Measurements from ENCODE around the gene ATP5F1D.

ATP5F1D gene

GRCh38 chr19:1220976-1221903 lies 20.3 kb upstream of the ATP5F1D start:
- peak; percentile 49 for DNase-seq (ENCODE audit: low read depth)

- no peak for DNase-seq (ENCODE audit: low read depth)
Measured at GRCh38 chr19:1221904-1222255, 19.7 kb upstream of the ATP5F1D start.

- DNase-seq (ENCODE audit: low read depth), result no peak
Measured at GRCh38 chr19:1222394-1222793, 19.2 kb upstream of the ATP5F1D start.

GRCh38 chr19:1223018-1223855 lies 18.3 kb upstream of the ATP5F1D start:
- DNase-seq (ENCODE audit: low read depth), result no peak

- no peak for DNase-seq (ENCODE audit: low read depth)
Measured at GRCh38 chr19:1224047-1224825, 17.3 kb upstream of the ATP5F1D start.

- DNase-seq (ENCODE audit: low read depth), result no peak
Measured at GRCh38 chr19:1224847-1225246, 16.7 kb upstream of the ATP5F1D start.

- DNase-seq (ENCODE audit: low read depth), result no peak
Measured at GRCh38 chr19:1225440-1226226, 15.9 kb upstream of the ATP5F1D start.

- DNase-seq (ENCODE audit: low read depth), result no peak
Measured at GRCh38 chr19:1226227-1226518, 15.4 kb upstream of the ATP5F1D start.

- DNase-seq (ENCODE audit: low read depth), result no peak
Measured at GRCh38 chr19:1226522-1227303, 14.8 kb upstream of the ATP5F1D start.

GRCh38 chr19:1227304-1228054 lies 14.1 kb upstream of the ATP5F1D start:
- no peak for DNase-seq (ENCODE audit: low read depth)

- DNase-seq (ENCODE audit: low read depth), result no peak
Measured at GRCh38 chr19:1228161-1228957, 13.2 kb upstream of the ATP5F1D start.

GRCh38 chr19:1229056-1229923 lies 12.3 kb upstream of the ATP5F1D start:
- DNase-seq (ENCODE audit: low read depth), result no peak

GRCh38 chr19:1229924-1230782 lies 11.4 kb upstream of the ATP5F1D start:
- DNase-seq (ENCODE audit: low read depth), result no peak

- no peak for DNase-seq (ENCODE audit: low read depth)
Measured at GRCh38 chr19:1230783-1231489, 10.6 kb upstream of the ATP5F1D start.

GRCh38 chr19:1231729-1232637 lies 9.6 kb upstream of the ATP5F1D start:
- DNase-seq (ENCODE audit: low read depth), result no peak

- DNase-seq (ENCODE audit: low read depth), result peak; percentile 84
Measured at GRCh38 chr19:1232652-1233072, 8.9 kb upstream of the ATP5F1D start.

All from amniotic epithelial cell (primary cell).